Measurements from ENCODE around the gene CD300LF. TPM values are rescaled to one million over a fixed set of nuclear protein-coding genes. Genes with fewer than 3 reads are reported as not detected.

CD300LF gene
- total RNA-seq, 1 experiment from 2014 or later: not detected

GRCh38 chr17:74745548-74746177 lies 32.9 kb upstream of the CD300LF start:
- no peak overlapping the region for H3K27ac ChIP-seq (ENCODE audit: low read depth, low read length)
- no peaks in the 10 kb centered on the region for H3K36me3 ChIP-seq (ENCODE audit: control insufficient read depth in 1 of 2, insufficient read depth in 2 of 2, low read length in 2 of 2)
- ATAC-seq (no peak), DNase-seq (ENCODE audit: low read depth, low spot score) (no peak)
- no TSS peak for BruUV-seq (replicated peaks)
- H3K9me3 ChIP-seq (ENCODE audit: control insufficient read depth in 1 of 2, insufficient read depth in 1 of 2, low read depth in 1 of 2, low read length in 2 of 2): no peaks in the 10 kb centered on the region
- H3K9ac ChIP-seq (ENCODE audit: low read length): no peak overlapping the region
- TF ChIP-seq REST (IDR thresholded peaks at IDR 0.05; ENCODE audit: low read depth) (no peak), TCF7L2 (IDR thresholded peaks at IDR 0.05; ENCODE audit: borderline replicate concordance, extremely low read depth, insufficient read depth, insufficient read length) (no peak), SRF (IDR thresholded peaks at IDR 0.05; ENCODE audit: low read depth) (no peak), EZH2 (IDR thresholded peaks at IDR 0.05) (no peak), SIN3A (IDR thresholded peaks at IDR 0.05; ENCODE audit: low read depth) (no peak), CTCF (IDR thresholded peaks at IDR 0.05 in 2 of 3, conservative IDR thresholded peaks at IDR 0.05 in 1 of 3; ENCODE audit: borderline replicate concordance in 1 of 3, insufficient read depth in 1 of 3, low read depth in 2 of 3, low read length in 2 of 3) (no peak), RAD21 (IDR thresholded peaks at IDR 0.05; ENCODE audit: low read depth) (no peak), POLR2AphosphoS5 (IDR thresholded peaks at IDR 0.05; ENCODE audit: low read depth, low read length) (no peak), SP1 (IDR thresholded peaks at IDR 0.05; ENCODE audit: low read depth) (no peak)
- H3K4me2 ChIP-seq (ENCODE audit: low read length): no peak overlapping the region
- CTCF ChIA-PET: interaction anchor here (0.6 to 4.5 kb wide), 19 partner anchors 9 to 683 kb away, joined by 3 to 55 read pairs (median 7); partner anchors contain the start of genes FDXR, GRIN2C, NAT9 and RAB37
- H3K4me1 ChIP-seq (ENCODE audit: control insufficient read depth in 1 of 2, insufficient read depth in 2 of 2, low read length in 2 of 2): peaks cover 24 to 35% of the 10 kb centered on the region in 2 experiments
- RAD21 ChIA-PET (ENCODE audit: low non-redundant PET in 1 of 2, low total read pairs in 2 of 2, uncharacterized antibody in 2 of 2, unreplicated experiment in 2 of 2): interaction anchor here (0.9 to 1.6 kb wide), 4 partner anchors 12 to 25 kb away, joined by 3 to 8 read pairs (median 6); no protein-coding TSS in a partner anchor
- no peak overlapping the region for H2AFZ ChIP-seq (ENCODE audit: low read depth, low read length, poor library complexity, severe bottlenecking)
- POLR2A ChIA-PET: interaction anchor here (0.8 to 1.3 kb wide), 5 partner anchors 9 to 117 kb away, joined by 3 to 4 read pairs (median 3); no protein-coding TSS in a partner anchor
- H4K20me1 ChIP-seq (ENCODE audit: insufficient read depth): no peaks in the 10 kb centered on the region
- intact Hi-C loops (cut with micrococcal nuclease): loop anchor here (2.0 kb wide), 1 partner anchor 119 kb away; no protein-coding TSS in a partner anchor
- no peaks in the 10 kb centered on the region for H3K27me3 ChIP-seq (ENCODE audit: insufficient read depth, low read length)
- H3K9me2 ChIP-seq (ENCODE audit: insufficient read depth): no peaks in the 10 kb centered on the region
- H3K4me3 ChIP-seq (replicated peaks in 1 of 2; ENCODE audit: low read depth in 1 of 2, low read length in 2 of 2): no peak overlapping the region
- H3K79me2 ChIP-seq (ENCODE audit: insufficient read depth, low read length): peaks cover 21% of the 10 kb centered on the region
